BE2C (cell line): Measurements from ENCODE around the gene METTL26.

ENCODE experiments used
- DNase-seq: peaks from one replicate; pipeline ENCODE4 v3.0.0-alpha.2; 2020
- H3K27me3 ChIP-seq: fragments of 250-450 bp; sonication (Bioruptor Pico); 2 replicates; pipeline ENCODE4 v1.5.1; 2020; ENCODE audit warnings: mild to moderate bottlenecking
- H3K36me3 ChIP-seq: fragments of 250-450 bp; sonication (Bioruptor Pico); 2 replicates; pipeline ENCODE4 v1.5.1; 2020; ENCODE audit warnings: mild to moderate bottlenecking
- H3K4me1 ChIP-seq: fragments of 250-450 bp; sonication (Bioruptor Pico); 2 replicates; pipeline ENCODE4 v1.5.1; 2020
- H3K4me3 ChIP-seq: 2 replicates; pipeline ENCODE4 v1.5.1; 2011; ENCODE audit warnings: low read depth, low read length
- H3K9me3 ChIP-seq: fragments of 250-450 bp; sonication (Bioruptor Pico); 2 replicates; pipeline ENCODE4 v1.5.1; 2020
- TF ChIP-seq, protein P1 (sequence below): IDR thresholded peaks from 2 replicates; pipeline ENCODE4 v1.5.1; 2012; ENCODE audit warnings: mild to moderate bottlenecking, low read depth, low read length

Gene METTL26

GRCh38 chr16:678209-678857, 42.2 kb upstream of the METTL26 start:
- Histone ChIP-seq H3K9me3 (no peaks in the 10 kb centered on the region), H3K4me3 (no peak overlapping the region), H3K27me3 (no peaks in the 10 kb centered on the region), H3K4me1 (peaks cover 14% of the 10 kb centered on the region), H3K36me3 (peaks cover 34% of the 10 kb centered on the region)
- TF ChIP-seq, protein P1, sequence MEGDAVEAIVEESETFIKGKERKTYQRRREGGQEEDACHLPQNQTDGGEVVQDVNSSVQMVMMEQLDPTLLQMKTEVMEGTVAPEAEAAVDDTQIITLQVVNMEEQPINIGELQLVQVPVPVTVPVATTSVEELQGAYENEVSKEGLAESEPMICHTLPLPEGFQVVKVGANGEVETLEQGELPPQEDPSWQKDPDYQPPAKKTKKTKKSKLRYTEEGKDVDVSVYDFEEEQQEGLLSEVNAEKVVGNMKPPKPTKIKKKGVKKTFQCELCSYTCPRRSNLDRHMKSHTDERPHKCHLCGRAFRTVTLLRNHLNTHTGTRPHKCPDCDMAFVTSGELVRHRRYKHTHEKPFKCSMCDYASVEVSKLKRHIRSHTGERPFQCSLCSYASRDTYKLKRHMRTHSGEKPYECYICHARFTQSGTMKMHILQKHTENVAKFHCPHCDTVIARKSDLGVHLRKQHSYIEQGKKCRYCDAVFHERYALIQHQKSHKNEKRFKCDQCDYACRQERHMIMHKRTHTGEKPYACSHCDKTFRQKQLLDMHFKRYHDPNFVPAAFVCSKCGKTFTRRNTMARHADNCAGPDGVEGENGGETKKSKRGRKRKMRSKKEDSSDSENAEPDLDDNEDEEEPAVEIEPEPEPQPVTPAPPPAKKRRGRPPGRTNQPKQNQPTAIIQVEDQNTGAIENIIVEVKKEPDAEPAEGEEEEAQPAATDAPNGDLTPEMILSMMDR, result no peak
- DNase-seq, result no peak

DNA sequence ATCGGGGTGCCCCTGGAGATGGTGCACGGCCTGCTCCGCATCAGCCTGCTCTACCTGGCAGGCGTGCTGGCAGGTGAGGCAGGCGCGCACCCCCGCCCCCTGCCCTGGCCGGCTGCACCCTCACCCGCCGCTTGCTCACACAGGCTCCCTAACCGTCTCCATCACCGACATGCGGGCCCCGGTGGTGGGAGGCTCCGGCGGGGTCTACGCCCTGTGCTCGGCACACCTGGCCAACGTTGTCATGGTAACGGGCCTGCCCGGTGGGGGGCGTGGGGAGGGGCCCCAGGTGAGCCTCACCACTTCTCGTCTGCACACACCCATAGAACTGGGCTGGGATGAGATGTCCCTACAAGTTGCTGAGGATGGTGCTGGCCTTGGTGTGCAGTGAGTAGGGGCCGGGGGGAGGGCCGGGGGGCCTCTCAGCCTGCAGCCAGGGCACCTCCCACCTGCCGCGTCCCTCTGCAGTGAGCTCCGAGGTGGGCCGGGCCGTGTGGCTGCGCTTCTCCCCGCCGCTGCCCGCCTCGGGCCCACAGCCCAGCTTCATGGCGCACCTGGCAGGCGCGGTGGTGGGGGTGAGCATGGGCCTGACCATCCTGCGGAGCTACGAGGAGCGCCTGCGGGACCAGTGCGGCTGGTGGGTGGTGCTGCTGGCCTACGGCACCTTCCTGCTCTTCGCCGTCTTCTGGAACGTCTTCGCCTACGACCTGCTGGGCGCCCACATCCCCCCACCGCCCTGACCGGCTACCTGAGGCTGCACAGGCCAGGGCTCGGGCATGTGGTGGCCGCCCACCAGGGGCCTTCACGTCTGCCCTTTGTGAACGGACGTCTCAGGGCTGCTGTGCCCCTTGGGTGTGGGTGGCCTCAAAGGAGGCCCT, 41.4 kb upstream of the METTL26 start:
- no peaks in the 10 kb centered on the region for H3K9me3 ChIP-seq
- no peaks in the 10 kb centered on the region for H3K27me3 ChIP-seq
- H3K36me3 ChIP-seq, result peaks cover 34% of the 10 kb centered on the region
- TF ChIP-seq, protein P1, result no peak
- no peak for DNase-seq
- H3K4me3 ChIP-seq, result no peak overlapping the region
- peaks cover 14% of the 10 kb centered on the region for H3K4me1 ChIP-seq

DNA sequence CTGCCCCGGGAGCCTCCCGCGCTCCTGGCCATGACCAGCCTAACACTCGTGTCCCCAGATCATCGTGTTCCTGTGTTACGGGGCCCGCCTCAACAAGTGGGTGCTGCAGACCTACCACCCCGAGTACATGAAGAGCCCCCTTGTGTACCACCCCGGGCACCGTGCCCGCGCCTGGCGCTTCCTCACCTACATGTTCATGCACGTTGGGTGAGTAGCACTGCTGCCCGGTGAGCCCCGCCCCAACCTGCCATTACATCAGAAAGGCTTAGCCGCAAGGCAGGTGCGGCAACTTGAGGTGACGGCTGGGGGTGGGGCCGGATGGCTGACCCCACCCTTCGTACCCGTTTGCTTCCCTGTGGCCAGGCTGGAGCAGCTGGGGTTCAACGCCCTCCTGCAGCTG, 40.8 kb upstream of the METTL26 start:
- Histone ChIP-seq H3K36me3 (peaks cover 34% of the 10 kb centered on the region), H3K4me1 (peaks cover 14% of the 10 kb centered on the region), H3K27me3 (no peaks in the 10 kb centered on the region), H3K9me3 (no peaks in the 10 kb centered on the region), H3K4me3 (no peak overlapping the region)
- DNase-seq, result no peak
- TF ChIP-seq, protein P1, result no peak

DNA sequence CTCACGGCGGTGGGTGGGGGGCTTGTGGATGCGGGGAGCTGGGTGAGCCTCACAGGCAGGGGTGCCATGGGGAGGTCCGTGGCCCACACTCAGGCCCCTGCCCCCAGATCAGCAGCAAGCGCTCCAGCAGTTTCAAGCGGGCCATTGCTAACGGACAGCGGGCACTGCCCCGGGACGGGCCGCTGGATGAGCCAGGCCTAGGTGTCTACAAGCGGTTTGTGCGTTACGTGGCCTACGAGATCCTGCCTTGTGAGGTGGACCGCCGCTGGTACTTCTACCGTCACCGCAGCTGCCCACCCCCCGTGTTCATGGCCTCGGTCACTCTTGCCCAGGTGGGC, 40.4 kb upstream of the METTL26 start:
- Histone ChIP-seq H3K36me3 (peaks cover 32% of the 10 kb centered on the region), H3K27me3 (no peaks in the 10 kb centered on the region), H3K4me1 (peaks cover 10% of the 10 kb centered on the region), H3K4me3 (no peak overlapping the region), H3K9me3 (no peaks in the 10 kb centered on the region)
- no peak for DNase-seq
- TF ChIP-seq, protein P1, result no peak

DNA sequence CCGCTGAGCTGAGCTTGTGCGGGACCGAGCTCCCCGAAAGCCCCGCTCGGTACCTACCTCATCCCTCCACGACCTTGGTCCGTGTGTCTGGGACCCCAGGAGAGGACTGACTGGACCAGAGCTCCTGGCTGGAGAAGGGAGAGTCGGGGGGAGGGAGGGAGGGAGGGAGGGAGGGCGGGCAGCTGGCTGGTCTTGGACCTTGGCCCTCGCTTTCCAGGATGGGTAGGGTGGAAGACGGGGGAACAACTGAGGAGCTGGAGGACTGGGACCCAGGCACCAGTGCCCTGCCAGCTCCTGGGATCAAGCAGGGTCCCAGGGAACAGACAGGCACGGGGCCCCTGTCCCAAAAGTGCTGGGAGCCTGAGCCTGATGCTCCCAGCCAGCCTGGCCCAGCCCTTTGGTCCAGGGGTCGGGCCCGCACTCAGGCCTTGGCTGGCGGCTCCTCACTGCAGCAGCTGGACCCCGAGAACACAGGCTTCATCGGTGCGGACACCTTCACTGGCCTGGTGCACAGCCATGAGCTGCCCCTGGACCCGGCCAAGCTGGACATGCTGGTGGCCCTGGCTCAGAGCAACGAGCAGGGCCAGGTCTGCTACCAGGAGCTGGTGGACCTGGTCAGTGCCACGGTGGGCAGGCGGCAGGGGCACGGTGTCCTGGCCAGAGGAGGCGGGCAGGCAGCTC, 39.9 kb upstream of the METTL26 start:
- TF ChIP-seq, protein P1, result no peak
- H3K9me3 ChIP-seq, result no peaks in the 10 kb centered on the region
- DNase-seq, result no peak
- peaks cover 7% of the 10 kb centered on the region for H3K4me1 ChIP-seq
- H3K4me3 ChIP-seq, result no peak overlapping the region
- peaks cover 32% of the 10 kb centered on the region for H3K36me3 ChIP-seq
- no peaks in the 10 kb centered on the region for H3K27me3 ChIP-seq
